ENCODE data around the gene DTX2.
"Not testable (repeated sequence)": the region's sequence is repeated elsewhere in the genome, so short reads cannot be mapped to it uniquely, and the experiment has no call there.

Gene DTX2

GRCh38 chr7:76442664-76443446 is 18.7 kb upstream of the DTX2 start:
- FAIRE-seq; DNase-seq (ENCODE audit: extremely low spot score, insufficient read length, low read depth): not testable (repeated sequence)

- not testable (repeated sequence) for DNase-seq (ENCODE audit: extremely low spot score, insufficient read length, low read depth); FAIRE-seq
Measured at GRCh38 chr7:76443846-76444245, 17.7 kb upstream of the DTX2 start.

GRCh38 chr7:76445577-76446008 is 15.9 kb upstream of the DTX2 start:
- not testable (repeated sequence) for DNase-seq (ENCODE audit: extremely low spot score, insufficient read length, low read depth)
- FAIRE-seq = peak; percentile 92

- not testable (repeated sequence) for DNase-seq (ENCODE audit: extremely low spot score, insufficient read length, low read depth); FAIRE-seq
Measured at GRCh38 chr7:76457017-76457416, 4.5 kb upstream of the DTX2 start.

- not testable (repeated sequence) for FAIRE-seq; DNase-seq (ENCODE audit: extremely low spot score, insufficient read length, low read depth)
Measured at GRCh38 chr7:76458504-76458903, 3.0 kb upstream of the DTX2 start.

GRCh38 chr7:76460767-76461166 is 742 bp upstream of the DTX2 start:
- not testable (repeated sequence) for DNase-seq (ENCODE audit: extremely low spot score, insufficient read length, low read depth); FAIRE-seq

- not testable (repeated sequence) for FAIRE-seq; DNase-seq (ENCODE audit: extremely low spot score, insufficient read length, low read depth)
Measured at GRCh38 chr7:76462271-76462882, 868 bp downstream of the DTX2 start.

- DNase-seq (ENCODE audit: extremely low spot score, insufficient read length, low read depth); FAIRE-seq: not testable (repeated sequence)
Measured at GRCh38 chr7:76464959-76465358, 3.5 kb downstream of the DTX2 start.

GRCh38 chr7:76465950-76466349 is 4.4 kb downstream of the DTX2 start:
- FAIRE-seq = peak; percentile 5
- DNase-seq (ENCODE audit: extremely low spot score, insufficient read length, low read depth) = not testable (repeated sequence)

GRCh38 chr7:76467743-76468404 is 6.4 kb downstream of the DTX2 start:
- not testable (repeated sequence) for DNase-seq (ENCODE audit: extremely low spot score, insufficient read length, low read depth)

GRCh38 chr7:76471556-76472221 is 10.2 kb downstream of the DTX2 start:
- not testable (repeated sequence) for FAIRE-seq; DNase-seq (ENCODE audit: extremely low spot score, insufficient read length, low read depth)

More at GRCh38 chr7:76467743-76468404, 6.4 kb downstream of the DTX2 start:
- FAIRE-seq = not testable (repeated sequence)

- DNase-seq (ENCODE audit: extremely low spot score, insufficient read length, low read depth); FAIRE-seq: not testable (repeated sequence)
Measured at GRCh38 chr7:76473097-76473496, 11.6 kb downstream of the DTX2 start.

- FAIRE-seq; DNase-seq (ENCODE audit: extremely low spot score, insufficient read length, low read depth): not testable (repeated sequence)
Measured at GRCh38 chr7:76476280-76476679, 14.8 kb downstream of the DTX2 start.

GRCh38 chr7:76476742-76477474 is 15.4 kb downstream of the DTX2 start:
- not testable (repeated sequence) for FAIRE-seq; DNase-seq (ENCODE audit: extremely low spot score, insufficient read length, low read depth)

GRCh38 chr7:76479628-76480027 is 18.1 kb downstream of the DTX2 start:
- not testable (repeated sequence) for FAIRE-seq; DNase-seq (ENCODE audit: extremely low spot score, insufficient read length, low read depth)

- FAIRE-seq; DNase-seq (ENCODE audit: extremely low spot score, insufficient read length, low read depth): not testable (repeated sequence)
Measured at GRCh38 chr7:76480403-76481253, 19.1 kb downstream of the DTX2 start.

GRCh38 chr7:76482660-76483059 is 21.2 kb downstream of the DTX2 start:
- not testable (repeated sequence) for DNase-seq (ENCODE audit: extremely low spot score, insufficient read length, low read depth); FAIRE-seq

GRCh38 chr7:76483081-76483480 is 21.6 kb downstream of the DTX2 start:
- not testable (repeated sequence) for FAIRE-seq

More at GRCh38 chr7:76483081-76483480, 21.6 kb downstream of the DTX2 start:
- not testable (repeated sequence) for DNase-seq (ENCODE audit: extremely low spot score, insufficient read length, low read depth)

Data from GM18507 (cell line).